ENCODE data around the gene PRKCB. TPM values are rescaled to one million over a fixed set of nuclear protein-coding genes. Genes with fewer than 3 reads are reported as not detected.

Gene PRKCB
- polyA plus RNA-seq, 1 experiment: not detected

- no peak for TF ChIP-seq CTCF (IDR thresholded peaks at IDR 0.05; ENCODE audit: low read depth, low read length)
- ChIA-PET CTCF (no interaction called here), POLR2A (no interaction called here)
- H3K27me3 ChIP-seq (ENCODE audit: control insufficient read depth, insufficient read depth, low read length): no peaks in the 10 kb centered on the region
- DNase-seq (ENCODE audit: low read depth, low spot score): no peak
- H3K27ac ChIP-seq (ENCODE audit: low read depth, low read length): no peak overlapping the region
- H3K4me3 ChIP-seq (ENCODE audit: low read depth, low read length): no peak overlapping the region
- H3K9me3 ChIP-seq (ENCODE audit: control insufficient read depth, insufficient read depth, low read length): no peaks in the 10 kb centered on the region
Measured at GRCh38 chr16:23847948-23848347, 12.2 kb downstream of the PRKCB start.

GRCh38 chr16:23848958-23849357, 13.2 kb downstream of the PRKCB start:
- POLR2A ChIA-PET: no interaction called here
- Histone ChIP-seq H3K27me3 (ENCODE audit: control insufficient read depth, insufficient read depth, low read length) (no peaks in the 10 kb centered on the region), H3K4me3 (ENCODE audit: low read depth, low read length) (no peak overlapping the region), H3K9me3 (ENCODE audit: control insufficient read depth, insufficient read depth, low read length) (no peaks in the 10 kb centered on the region), H3K27ac (ENCODE audit: low read depth, low read length) (no peak overlapping the region)
- DNase-seq (ENCODE audit: low read depth, low spot score): no peak
- no peak for TF ChIP-seq CTCF (IDR thresholded peaks at IDR 0.05; ENCODE audit: low read depth, low read length)
- CTCF ChIA-PET: no interaction called here

- Histone ChIP-seq H3K27me3 (ENCODE audit: control insufficient read depth, insufficient read depth, low read length) (no peaks in the 10 kb centered on the region), H3K27ac (ENCODE audit: low read depth, low read length) (no peak overlapping the region), H3K4me3 (ENCODE audit: low read depth, low read length) (no peak overlapping the region), H3K9me3 (ENCODE audit: control insufficient read depth, insufficient read depth, low read length) (no peaks in the 10 kb centered on the region)
- DNase-seq (ENCODE audit: low read depth, low spot score): no peak
- ChIA-PET CTCF (interaction anchor here (0.5 kb wide), 1 partner anchor 22 kb away, joined by 4 read pairs; no protein-coding TSS in a partner anchor), POLR2A (no interaction called here)
- TF ChIP-seq CTCF (IDR thresholded peaks at IDR 0.05; ENCODE audit: low read depth, low read length): no peak
Measured at GRCh38 chr16:23852794-23853562, 17.2 kb downstream of the PRKCB start.

- Histone ChIP-seq H3K9me3 (ENCODE audit: control insufficient read depth, insufficient read depth, low read length) (no peaks in the 10 kb centered on the region), H3K27ac (ENCODE audit: low read depth, low read length) (no peak overlapping the region), H3K27me3 (ENCODE audit: control insufficient read depth, insufficient read depth, low read length) (no peaks in the 10 kb centered on the region), H3K4me3 (ENCODE audit: low read depth, low read length) (no peak overlapping the region)
- DNase-seq (ENCODE audit: low read depth, low spot score): no peak
- POLR2A ChIA-PET: no interaction called here
- no peak for TF ChIP-seq CTCF (IDR thresholded peaks at IDR 0.05; ENCODE audit: low read depth, low read length)
- CTCF ChIA-PET: no interaction called here
Measured at GRCh38 chr16:23855010-23855409, 19.2 kb downstream of the PRKCB start.

- no peak for DNase-seq (ENCODE audit: low read depth, low spot score)
- Histone ChIP-seq H3K27me3 (ENCODE audit: control insufficient read depth, insufficient read depth, low read length) (no peaks in the 10 kb centered on the region), H3K27ac (ENCODE audit: low read depth, low read length) (no peak overlapping the region), H3K4me3 (ENCODE audit: low read depth, low read length) (no peak overlapping the region), H3K9me3 (ENCODE audit: control insufficient read depth, insufficient read depth, low read length) (no peaks in the 10 kb centered on the region)
- CTCF ChIA-PET: no interaction called here
- no peak for TF ChIP-seq CTCF (IDR thresholded peaks at IDR 0.05; ENCODE audit: low read depth, low read length)
- POLR2A ChIA-PET: no interaction called here
Measured at GRCh38 chr16:23856251-23856709, 20.5 kb downstream of the PRKCB start.

Data from AG04450 (cell line).